HEK293 (cell line): ENCODE results near the gene C21orf58.

ENCODE experiments used
- CTCF ChIA-PET: fragments of 350-600 bp; formaldehyde crosslinking; extraction: SDS; loops from one replicate; lab custom pipeline; 2021; ENCODE audit warnings: antibody characterized with exemption; lab: Yijun Ruan, JAX
- POLR2A ChIA-PET: fragments of 300-600 bp; formaldehyde crosslinking; extraction: SDS; loops from one replicate; lab custom pipeline; 2020; ENCODE audit warnings: antibody characterized with exemption, inconsistent platforms; lab: Yijun Ruan, JAX
- H3K27ac ChIP-seq: fragments of 200-500 bp; sonication (Bioruptor generic); 2 replicates; pipeline ENCODE4 v1.5.1; 2014; ENCODE audit warnings: low read depth, low read length, control low read depth, inconsistent platforms; ENCODE audit errors: extremely low read depth
- H3K36me3 ChIP-seq, 2 experiments: fragments of 200-500 bp in 1 of 2; sonication (Bioruptor generic) in 1 of 2; 1 replicate in 1 of 2; 2 replicates in 1 of 2; pipeline ENCODE4 v1.5.1; 2014 to 2017; ENCODE audit warnings: inconsistent platforms in 2 of 2, low read length in 2 of 2; ENCODE audit not compliant: control insufficient read depth in 2 of 2, insufficient read depth in 1 of 2
- H3K4me1 ChIP-seq: fragments of 200-500 bp; sonication (Bioruptor generic); 2 replicates; pipeline ENCODE4 v1.5.1; 2014; ENCODE audit warnings: mild to moderate bottlenecking, low read length, inconsistent platforms; ENCODE audit not compliant: control insufficient read depth, insufficient read depth
- H3K4me3 ChIP-seq: 2 replicates; pipeline ENCODE4 v1.5.1; 2011; ENCODE audit warnings: low read depth, mild to moderate bottlenecking, control low read depth, low read length, moderate library complexity
- H3K9me3 ChIP-seq: fragments of 200-500 bp; sonication (Bioruptor generic); 2 replicates; pipeline ENCODE4 v1.5.1; 2014; ENCODE audit warnings: low read depth, low read length, inconsistent platforms; ENCODE audit not compliant: control insufficient read depth, insufficient read depth
- BCL6B ChIP-seq: fragments of 450-650 bp; formaldehyde crosslinking; IDR thresholded peaks from 2 replicates; pipeline ENCODE4 v1.5.1; 2017; ENCODE audit warnings: missing biosample characterization, missing genetic modification characterization
- KLF1 ChIP-seq: fragments of 450-650 bp; formaldehyde crosslinking; IDR thresholded peaks from 2 replicates; pipeline ENCODE4 v1.5.1; 2016; ENCODE audit warnings: missing biosample characterization, missing genetic modification characterization
- MYNN ChIP-seq: fragments of 450-650 bp; formaldehyde crosslinking; IDR thresholded peaks from 2 replicates; pipeline ENCODE4 v1.5.1; 2016; ENCODE audit warnings: missing biosample characterization, missing genetic modification characterization, borderline replicate concordance
- PATZ1 ChIP-seq: fragments of 450-650 bp; formaldehyde crosslinking; IDR thresholded peaks from 2 replicates; pipeline ENCODE4 v1.5.1; 2016; ENCODE audit warnings: missing biosample characterization, missing genetic modification characterization
- PRDM10 ChIP-seq: fragments of 450-650 bp; formaldehyde crosslinking; IDR thresholded peaks from 2 replicates; pipeline ENCODE4 v1.5.1; 2016; ENCODE audit warnings: missing biosample characterization, missing genetic modification characterization
- ZBTB11 ChIP-seq: fragments of 450-650 bp; formaldehyde crosslinking; conservative IDR thresholded peaks from 2 replicates; pipeline ENCODE4 v1.5.1; 2016; ENCODE audit warnings: low read depth, missing biosample characterization, missing genetic modification characterization
- ZBTB20 ChIP-seq: fragments of 450-650 bp; formaldehyde crosslinking; IDR thresholded peaks from 2 replicates; pipeline ENCODE4 v1.5.1; 2016; ENCODE audit warnings: missing biosample characterization, missing genetic modification characterization
- ZNF10 ChIP-seq: fragments of 450-650 bp; formaldehyde crosslinking; IDR thresholded peaks from 2 replicates; pipeline ENCODE4 v1.5.1; 2017; ENCODE audit warnings: missing biosample characterization, missing genetic modification characterization
- ZNF132 ChIP-seq: fragments of 450-650 bp; formaldehyde crosslinking; IDR thresholded peaks from 2 replicates; pipeline ENCODE4 v1.5.1; 2017; ENCODE audit warnings: missing biosample characterization, missing genetic modification characterization, borderline replicate concordance
- ZNF248 ChIP-seq: fragments of 450-650 bp; formaldehyde crosslinking; IDR thresholded peaks from 2 replicates; pipeline ENCODE4 v1.5.1; 2017; ENCODE audit warnings: missing biosample characterization, missing genetic modification characterization
- ZNF274 ChIP-seq, 2 experiments: fragments of 200-500 bp in 1 of 2; fragments of 450-650 bp in 1 of 2; sonication (Bioruptor generic) in 1 of 2; formaldehyde crosslinking in 1 of 2; IDR thresholded peaks; 2 replicates each; pipeline versions ENCODE4 v1.5.1 to v1.6.1; 2014 to 2016; ENCODE audit warnings: borderline replicate concordance in 1 of 2, inconsistent platforms in 1 of 2, low read length in 1 of 2, missing biosample characterization in 1 of 2, missing genetic modification characterization in 1 of 2
- ZNF416 ChIP-seq: fragments of 450-650 bp; formaldehyde crosslinking; IDR thresholded peaks from 2 replicates; pipeline ENCODE4 v1.5.1; 2016; ENCODE audit warnings: missing biosample characterization, missing genetic modification characterization
- ZNF544 ChIP-seq: fragments of 450-650 bp; formaldehyde crosslinking; IDR thresholded peaks from 2 replicates; pipeline ENCODE4 v1.5.0; 2017; ENCODE audit warnings: missing biosample characterization, missing genetic modification characterization
- ZNF664 ChIP-seq: fragments of 450-650 bp; formaldehyde crosslinking; IDR thresholded peaks from 2 replicates; pipeline ENCODE4 v1.5.1; 2016; ENCODE audit warnings: missing biosample characterization, missing genetic modification characterization
- ZNF677 ChIP-seq: fragments of 450-650 bp; IDR thresholded peaks from 2 replicates; pipeline ENCODE4 v1.5.0; 2018; ENCODE audit warnings: missing biosample characterization, mild to moderate bottlenecking, missing genetic modification characterization, moderate library complexity
- ZNF704 ChIP-seq: fragments of 450-650 bp; formaldehyde crosslinking; IDR thresholded peaks from 2 replicates; pipeline ENCODE4 v1.5.1; 2016; ENCODE audit warnings: missing biosample characterization, missing genetic modification characterization
- ZNF837 ChIP-seq: fragments of 450-650 bp; formaldehyde crosslinking; IDR thresholded peaks from 2 replicates; pipeline ENCODE4 v1.5.1; 2016; ENCODE audit warnings: missing biosample characterization, missing genetic modification characterization

C21orf58 gene

GRCh38 chr21:46308431-46308830 lies 15.2 kb downstream of the C21orf58 start (continued):
- no peak for TF ChIP-seq KLF1
- TF ChIP-seq ZNF677: no peak
- no peak for TF ChIP-seq ZNF10 (tag by site-specific recombination)
- TF ChIP-seq BCL6B (tag by site-specific recombination): no peak

- Histone ChIP-seq H3K36me3 (peaks cover 46 to 84% of the 10 kb centered on the region in 2 experiments), H3K9me3 (no peaks in the 10 kb centered on the region), H3K4me3 (no peak overlapping the region), H3K27ac (no peak overlapping the region), H3K4me1 (no peaks in the 10 kb centered on the region)
- CTCF ChIA-PET: no interaction called here
- TF ChIP-seq ZBTB11: no peak
- TF ChIP-seq ZNF664 (tag by site-specific recombination): no peak
- no peak for TF ChIP-seq ZNF704 (tag by site-specific recombination)
- no peak for TF ChIP-seq ZNF837 (tag by site-specific recombination)
- TF ChIP-seq ZBTB20 (tag by site-specific recombination): no peak
- TF ChIP-seq ZNF274 (IDR thresholded peaks at IDR 0.05; ENCODE audit: low read length): no peak
- TF ChIP-seq ZNF274 (tag by site-specific recombination; IDR thresholded peaks at IDR 0.05; ENCODE audit: borderline replicate concordance): no peak
- TF ChIP-seq MYNN: no peak
- POLR2A ChIA-PET: no interaction called here
Observed at GRCh38 chr21:46307625-46308024, 16.0 kb downstream of the C21orf58 start.

- no peak overlapping the region for H3K27ac ChIP-seq
- ChIA-PET POLR2A (interaction anchor here (0.6 kb wide), 1 partner anchor 42 kb away, joined by 4 read pairs; no protein-coding TSS in a partner anchor), CTCF (no interaction called here)
- TF ChIP-seq ZNF132 (no peak), PRDM10 (no peak), ZNF544 (tag by site-specific recombination) (no peak), ZNF248 (no peak), ZNF416 (no peak), PATZ1 (tag by site-specific recombination) (no peak)
- no peak overlapping the region for H3K4me3 ChIP-seq
- H3K9me3 ChIP-seq: no peaks in the 10 kb centered on the region
- peaks cover 57 to 79% of the 10 kb centered on the region in 2 experiments for H3K36me3 ChIP-seq
- H3K4me1 ChIP-seq: no peaks in the 10 kb centered on the region
Observed at GRCh38 chr21:46304955-46305354, 18.7 kb downstream of the C21orf58 start.
